Stimulated activated CD4-positive, alpha-beta T cell treated with anti-CD3 and anti-CD28 coated beads, TNF-alpha, amount 100 ng/mL, for 24 hours (primary cell): ENCODE measurements around the gene DNAH6.

Source experiments
- DNase-seq, 3 experiments: peaks; one replicate each; pipeline ENCODE4 v3.0.0-alpha.2; 2020; ENCODE audit warnings: low read depth in 3 of 3

The DNAH6 gene

GRCh38 chr2:84797271-84797670 lies 281.0 kb downstream of the DNAH6 start:
- no peak for DNase-seq

DNA sequence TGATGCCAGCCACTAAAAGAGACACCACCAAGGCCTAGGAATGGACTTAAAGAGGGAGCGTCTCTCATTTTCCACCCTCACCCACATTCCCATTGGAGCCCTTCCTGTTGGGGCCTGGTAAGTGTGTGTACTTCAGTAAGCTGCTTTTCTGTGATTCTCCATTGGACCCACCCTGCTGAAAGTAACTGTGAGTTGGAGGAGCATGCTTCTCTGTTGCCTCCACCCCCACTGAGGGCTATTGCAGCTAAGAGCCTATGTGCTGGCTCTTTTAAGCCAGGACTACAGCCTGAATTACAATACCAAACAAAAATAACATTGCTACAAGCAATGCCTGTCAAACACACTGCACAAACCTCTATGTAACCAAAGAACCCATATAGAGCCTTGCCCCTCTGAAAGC lies 283.5 kb downstream of the DNAH6 start:
- DNase-seq: no peak

DNA sequence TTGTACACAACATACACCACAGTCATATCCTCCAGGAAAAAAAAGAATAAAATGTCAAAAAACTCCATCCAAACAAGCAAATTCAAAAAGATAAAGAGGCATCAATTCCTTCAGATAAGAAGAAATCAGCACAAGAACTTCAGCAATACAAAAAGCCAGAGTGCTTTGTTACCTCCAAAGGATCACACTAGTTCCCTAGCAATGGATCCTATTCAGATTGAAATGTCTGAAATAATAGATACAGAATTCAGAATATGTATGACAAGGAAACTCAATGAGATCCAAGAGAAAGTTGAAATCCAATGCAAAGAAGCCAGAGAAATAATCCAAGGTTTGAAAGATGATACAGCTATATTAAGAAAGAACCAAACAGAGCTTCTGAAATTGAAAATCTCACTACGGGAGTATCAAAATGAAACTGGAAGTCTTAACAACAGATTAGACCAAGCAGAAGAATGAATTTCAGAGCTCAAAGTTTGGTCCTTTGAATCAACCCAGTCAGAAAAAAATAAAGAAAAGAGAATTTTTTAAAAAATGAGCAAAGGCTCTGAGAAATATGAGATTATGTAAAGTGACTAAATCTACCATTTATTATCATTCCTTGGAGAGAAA lies 284.0 kb downstream of the DNAH6 start:
- DNase-seq: no peak

DNA sequence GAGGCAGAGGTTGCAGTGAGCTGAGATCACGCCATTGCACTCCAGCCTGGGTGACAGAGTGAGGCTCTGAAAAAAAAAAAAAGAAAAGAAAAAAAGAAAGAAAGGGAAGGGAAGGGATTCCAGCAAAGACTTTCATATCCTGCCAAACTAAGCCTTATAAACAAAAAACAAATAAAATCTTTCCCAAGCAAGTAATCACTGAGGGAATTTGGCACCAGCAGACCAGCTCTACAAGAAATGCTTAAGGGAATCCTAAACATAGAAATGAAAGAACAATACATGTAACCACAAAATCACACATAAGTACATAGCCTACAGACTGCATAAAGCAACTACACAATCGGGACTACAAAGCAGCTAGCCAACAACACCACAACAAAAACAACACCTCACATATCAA lies 285.5 kb downstream of the DNAH6 start:
- DNase-seq: no peak

- no peak for DNase-seq
These were observed 289.1 kb downstream of the DNAH6 start for GRCh38 chr2:84805250-84805958.

DNA sequence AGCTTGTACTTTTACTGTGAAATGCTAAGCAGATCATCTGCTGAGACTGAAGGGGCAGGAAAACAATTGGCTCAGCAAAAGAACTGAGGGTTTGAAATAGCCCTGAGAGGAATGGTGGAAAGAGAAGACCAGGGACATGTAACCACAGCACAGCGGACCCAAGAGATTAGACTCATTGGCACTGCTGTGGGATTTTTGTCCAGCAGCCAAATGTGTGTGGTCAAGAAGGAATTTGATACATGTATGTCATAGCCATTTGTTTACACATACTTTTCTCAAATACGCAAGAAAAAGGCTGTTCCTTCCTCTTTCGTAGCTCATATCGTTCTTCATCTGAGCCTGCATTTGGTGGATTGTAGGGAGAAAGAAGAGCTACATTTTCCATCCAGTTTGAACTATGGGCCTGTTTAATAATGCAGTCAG lies 290.8 kb downstream of the DNAH6 start:
- DNase-seq: no peak

GRCh38 chr2:84808279-84808678 lies 292.0 kb downstream of the DNAH6 start:
- DNase-seq: no peak

- DNase-seq: no peak
These were observed 295.6 kb downstream of the DNAH6 start for GRCh38 chr2:84811839-84812431.

DNA sequence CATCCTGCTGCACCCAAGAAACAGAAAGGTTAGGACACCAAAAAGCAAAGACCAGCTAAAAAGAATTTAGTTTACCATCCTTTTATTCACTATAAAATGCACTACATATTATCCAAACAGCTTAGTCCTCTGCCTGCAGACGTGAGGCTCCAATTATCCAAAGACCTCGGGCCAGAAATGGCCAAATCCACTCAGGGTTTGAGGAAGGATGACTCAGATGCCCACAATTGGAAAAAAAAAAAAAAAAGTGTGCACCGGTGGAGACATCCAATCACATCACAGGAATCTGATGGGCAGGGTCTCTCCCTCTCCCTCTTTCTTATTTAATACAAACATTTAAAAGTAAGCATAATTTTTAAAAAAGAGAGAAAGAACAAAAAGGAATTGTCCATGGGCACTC lies 298.8 kb downstream of the DNAH6 start:
- no peak for DNase-seq

DNA sequence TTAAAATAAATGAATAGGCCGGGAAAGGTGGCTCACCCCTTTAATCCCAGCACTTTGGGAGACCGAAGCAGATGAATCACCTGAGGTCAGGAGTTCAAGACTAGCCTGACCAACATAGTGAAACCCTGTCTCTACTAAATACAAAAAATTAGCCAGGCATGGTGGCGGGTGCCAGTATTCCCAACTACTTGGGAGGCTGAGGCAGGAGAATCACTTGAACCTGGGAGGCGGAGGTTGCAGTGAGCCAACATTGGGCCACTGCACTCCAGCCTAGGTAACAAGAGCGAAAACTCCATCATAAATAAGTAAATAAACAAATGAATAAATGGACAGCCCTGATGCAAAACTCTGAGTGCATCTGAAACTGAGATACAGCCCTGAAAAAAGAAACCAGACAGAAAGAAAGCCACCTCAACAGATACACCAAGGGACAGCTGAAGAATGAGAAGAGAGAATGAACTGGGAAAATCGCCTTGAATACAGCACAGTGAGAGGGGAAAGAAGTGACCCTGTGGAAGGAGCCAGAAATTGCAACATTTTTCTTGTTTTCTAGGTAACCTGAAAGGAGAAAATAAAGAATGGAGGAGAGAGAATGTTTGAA lies 300.2 kb downstream of the DNAH6 start:
- no peak for DNase-seq

GRCh38 chr2:84817239-84817655 lies 300.9 kb downstream of the DNAH6 start:
- no peak for DNase-seq

- no peak for DNase-seq
These were observed 305.5 kb downstream of the DNAH6 start for GRCh38 chr2:84821806-84822205.

DNA sequence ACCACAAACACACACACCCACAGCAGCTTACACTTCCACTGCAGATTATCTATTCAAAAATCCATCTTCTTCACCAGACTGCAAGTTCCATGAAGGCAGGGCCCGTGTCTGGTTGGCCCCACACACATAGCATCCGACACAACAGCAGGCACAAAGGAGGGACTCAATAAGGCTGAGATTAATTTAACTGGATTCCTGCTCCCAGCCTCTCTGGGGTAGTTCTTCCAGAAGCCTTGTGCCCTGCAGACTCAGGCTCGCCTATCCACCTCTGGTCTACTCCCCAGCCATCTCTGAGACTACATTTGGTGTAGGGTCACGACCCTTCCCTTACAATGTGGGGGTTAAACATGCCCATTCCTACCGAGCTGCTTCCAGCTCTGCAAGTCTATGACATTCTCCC lies 306.9 kb downstream of the DNAH6 start:
- DNase-seq: no peak

DNA sequence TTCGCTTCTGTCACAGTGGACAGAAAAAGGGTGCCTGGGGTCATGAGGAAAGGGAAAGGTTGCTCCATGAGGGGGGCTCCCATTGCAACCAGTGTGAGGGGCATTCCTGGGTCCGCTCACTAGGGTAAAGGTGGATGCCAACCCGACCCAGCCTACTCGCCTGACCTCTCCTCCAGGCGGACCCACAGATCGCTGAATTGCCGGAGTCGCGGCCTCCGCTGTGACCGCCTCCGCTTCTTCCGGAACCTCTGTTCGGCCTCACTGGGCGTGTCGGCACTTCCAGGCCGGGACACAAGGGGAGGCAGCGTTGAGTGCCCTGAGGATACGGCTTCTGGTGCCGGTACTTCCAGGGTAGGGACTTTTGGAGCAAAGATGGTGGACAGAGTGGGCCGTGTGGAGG lies 307.5 kb downstream of the DNAH6 start:
- DNase-seq: no peak

DNA sequence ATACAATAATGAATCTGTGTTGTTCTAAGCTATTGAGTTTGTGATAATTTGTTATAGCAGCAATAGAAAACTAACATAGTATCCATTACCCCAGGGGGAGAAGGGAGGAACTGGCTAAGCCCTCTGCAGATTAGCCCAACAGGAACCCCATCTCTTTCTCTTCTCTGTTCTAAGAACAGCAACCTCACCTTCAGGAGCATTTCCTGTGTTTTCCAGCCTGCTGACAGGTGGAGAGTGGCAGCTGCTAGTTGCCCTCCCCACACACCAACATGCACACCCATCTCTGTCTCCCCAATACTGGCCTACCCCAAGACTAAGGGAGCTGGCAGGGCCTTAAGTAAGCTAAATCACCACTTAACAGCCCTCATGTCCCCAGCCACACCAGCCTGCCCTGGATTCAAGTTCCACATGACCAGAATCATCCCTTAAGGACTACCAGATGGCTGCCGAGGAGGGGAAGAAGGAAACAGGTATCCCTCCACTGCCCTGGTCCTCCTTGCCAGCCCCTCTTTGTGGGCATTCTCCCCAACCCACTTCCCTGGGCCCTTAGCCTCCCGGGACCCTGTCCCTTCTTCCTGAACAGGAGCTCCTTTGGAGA lies 311.8 kb downstream of the DNAH6 start:
- no peak for DNase-seq

DNA sequence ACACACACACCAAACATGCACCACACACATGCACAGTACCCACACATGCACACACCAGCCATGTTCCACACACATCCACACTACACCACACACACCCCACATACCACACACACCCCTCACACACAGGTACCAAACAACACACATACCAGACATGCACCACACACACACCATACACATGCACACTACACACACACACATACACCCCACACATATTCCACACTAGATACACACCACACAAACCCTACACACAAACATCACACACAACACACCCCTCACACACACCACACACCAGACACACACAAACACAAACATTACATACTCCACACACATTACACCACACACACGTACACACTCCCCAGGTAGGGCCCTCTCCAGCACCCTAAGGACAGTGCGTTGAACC lies 313.4 kb downstream of the DNAH6 start:
- no peak for DNase-seq

DNA sequence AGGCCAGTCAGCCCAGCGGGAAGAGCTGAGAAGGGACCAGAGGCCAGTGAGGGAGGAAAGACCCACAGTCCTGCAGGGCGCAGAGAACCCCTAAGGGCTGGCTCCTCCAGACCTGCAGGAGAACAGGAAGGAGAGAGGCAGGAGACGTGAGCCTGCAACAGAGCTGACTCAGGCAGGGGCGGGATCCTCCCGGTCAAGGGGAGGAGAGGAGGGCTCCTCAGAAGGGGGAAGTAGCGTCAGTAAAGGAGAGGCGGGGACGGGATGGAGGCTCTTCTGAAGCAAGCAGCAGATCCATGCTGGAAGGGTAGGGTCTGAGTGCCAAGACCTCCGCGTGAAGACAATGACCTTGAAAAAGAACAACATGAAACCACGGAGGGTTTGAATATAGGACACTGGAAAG lies 313.8 kb downstream of the DNAH6 start:
- DNase-seq: no peak

DNA sequence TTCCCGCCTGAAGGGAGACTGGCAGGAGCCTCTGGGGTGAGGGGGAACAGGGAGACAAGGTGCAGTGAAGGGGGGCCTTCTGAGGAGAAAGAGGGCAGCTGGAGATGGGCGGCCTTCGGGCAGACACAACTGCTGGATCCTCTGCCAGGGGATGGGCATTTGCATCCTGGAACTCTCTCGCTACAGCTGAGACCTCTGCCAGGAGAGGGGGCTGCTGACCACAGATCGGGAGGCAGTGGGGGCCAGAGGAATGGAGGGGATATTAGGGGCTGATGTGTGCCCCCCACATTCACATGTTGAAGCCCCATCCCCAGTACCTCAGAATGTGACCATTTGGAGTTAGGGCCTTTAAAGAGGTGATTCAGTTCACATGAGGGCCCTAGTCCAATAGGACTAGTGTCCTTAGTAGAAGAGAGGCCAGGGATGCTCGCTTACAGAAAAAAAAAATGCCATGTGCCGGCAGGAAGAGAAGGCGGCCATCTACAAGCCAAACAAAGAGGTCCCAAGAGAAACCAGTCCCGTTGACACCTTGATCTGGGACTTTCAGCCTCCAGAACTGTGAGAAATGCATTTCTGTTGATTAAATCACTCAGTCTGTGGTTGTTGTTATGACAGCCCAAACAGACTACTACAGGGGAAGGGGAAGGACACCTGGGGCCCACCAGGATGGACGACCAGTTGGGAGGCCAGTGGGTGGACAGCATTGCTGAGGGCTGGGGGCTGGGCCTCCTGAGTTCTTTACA lies 314.6 kb downstream of the DNAH6 start:
- no peak for DNase-seq

GRCh38 chr2:84832772-84833461 lies 316.6 kb downstream of the DNAH6 start:
- DNase-seq: no peak

DNA sequence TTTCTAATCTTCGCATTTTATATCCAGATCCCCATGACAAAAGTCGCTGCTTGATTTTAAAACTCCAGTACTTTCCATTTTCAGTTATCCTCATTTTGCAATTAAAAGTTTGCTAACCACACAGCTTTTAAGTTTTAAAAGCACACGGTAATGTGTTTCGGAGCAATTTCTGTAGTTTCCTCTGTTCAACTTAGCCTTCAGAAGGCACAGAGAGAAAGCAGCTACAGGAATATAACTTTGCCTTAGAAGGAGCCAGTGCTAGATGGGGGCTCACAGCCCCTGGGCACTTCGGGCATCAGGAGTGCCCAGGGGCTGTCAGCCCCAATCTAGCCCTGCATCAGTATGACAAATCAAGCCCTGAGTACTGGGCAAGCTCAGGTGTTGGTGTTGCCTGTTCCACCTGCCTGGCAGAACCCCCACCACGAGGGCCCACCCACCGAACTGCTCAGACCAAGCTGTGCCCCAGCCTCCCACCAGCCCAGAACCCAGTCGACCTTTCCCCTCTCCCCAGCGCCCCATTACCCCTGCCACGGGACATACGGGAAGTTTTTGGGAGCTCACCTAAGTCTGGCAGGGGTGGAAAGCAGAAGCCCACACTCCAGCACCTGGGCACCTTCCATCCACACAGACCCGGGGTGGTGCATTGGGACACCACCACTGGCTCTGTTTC lies 317.3 kb downstream of the DNAH6 start:
- no peak for DNase-seq

- no peak for DNase-seq
These were observed 319.9 kb downstream of the DNAH6 start for GRCh38 chr2:84836215-84836614.
